Measurements from ENCODE around the gene TRAPPC2L. TPM values are rescaled to one million over a fixed set of nuclear protein-coding genes. Genes with fewer than 3 reads are reported as not detected.

The TRAPPC2L gene
- total and polyA plus RNA-seq, 2 of the 13 experiments (the other 11 are each of a cell fraction or from before 2014, with no cell fraction given) = 96.3 to 107 TPM

DNA sequence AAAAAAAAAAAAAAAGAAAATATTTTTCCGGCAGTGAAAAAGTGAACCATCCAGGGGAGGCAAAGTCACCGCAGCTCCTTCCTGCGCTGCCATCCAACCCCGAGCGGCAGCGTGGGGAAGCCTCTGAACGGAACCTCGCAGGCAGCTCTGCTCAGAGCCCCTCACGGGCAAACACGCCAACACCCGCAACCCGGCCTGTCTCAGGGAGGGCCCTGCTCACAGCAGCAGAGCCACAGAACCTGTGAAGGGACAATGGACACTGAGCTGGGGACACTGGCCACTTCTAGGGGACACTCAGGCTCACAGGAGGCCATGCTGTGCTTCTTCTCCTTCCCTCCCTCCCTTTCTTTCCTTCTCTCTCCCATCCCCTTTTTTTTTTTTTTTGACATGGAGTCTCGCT is 23.8 kb upstream of the TRAPPC2L start:
- H3K4me2 ChIP-seq (ENCODE audit: low read depth, low read length) = no peak overlapping the region
- TF ChIP-seq ZNF879 (CRISPR knock-in tag; IDR thresholded peaks at IDR 0.05) = no peak
- no peak for TF ChIP-seq ZNF891 (CRISPR knock-in tag; IDR thresholded peaks at IDR 0.05)
- TF ChIP-seq ZNF768 (CRISPR knock-in tag; IDR thresholded peaks at IDR 0.05) = no peak
- TF ChIP-seq BRD4 (CRISPR knock-in tag; IDR thresholded peaks at IDR 0.05) = no peak
- no peak for TF ChIP-seq POLR2AphosphoS5 (IDR thresholded peaks at IDR 0.05; ENCODE audit: low read depth, low read length)
- TF ChIP-seq, protein P1, sequence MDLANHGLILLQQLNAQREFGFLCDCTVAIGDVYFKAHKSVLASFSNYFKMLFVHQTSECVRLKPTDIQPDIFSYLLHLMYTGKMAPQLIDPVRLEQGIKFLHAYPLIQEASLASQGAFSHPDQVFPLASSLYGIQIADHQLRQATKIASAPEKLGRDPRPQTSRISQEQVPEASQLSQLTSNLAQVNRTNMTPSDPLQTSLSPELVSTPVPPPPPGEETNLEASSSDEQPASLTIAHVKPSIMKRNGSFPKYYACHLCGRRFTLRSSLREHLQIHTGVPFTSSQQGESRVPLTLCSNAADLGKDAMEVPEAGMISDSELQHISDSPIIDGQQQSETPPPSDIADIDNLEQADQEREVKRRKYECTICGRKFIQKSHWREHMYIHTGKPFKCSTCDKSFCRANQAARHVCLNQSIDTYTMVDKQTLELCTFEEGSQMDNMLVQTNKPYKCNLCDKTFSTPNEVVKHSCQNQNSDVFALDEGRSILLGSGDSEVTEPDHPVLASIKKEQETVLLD (CRISPR knock-in tag; IDR thresholded peaks at IDR 0.05; ENCODE audit: low read depth) = no peak
- no peak for TF ChIP-seq ZFX (CRISPR knock-in tag; IDR thresholded peaks at IDR 0.05; ENCODE audit: low read depth)
- TF ChIP-seq, protein P2, sequence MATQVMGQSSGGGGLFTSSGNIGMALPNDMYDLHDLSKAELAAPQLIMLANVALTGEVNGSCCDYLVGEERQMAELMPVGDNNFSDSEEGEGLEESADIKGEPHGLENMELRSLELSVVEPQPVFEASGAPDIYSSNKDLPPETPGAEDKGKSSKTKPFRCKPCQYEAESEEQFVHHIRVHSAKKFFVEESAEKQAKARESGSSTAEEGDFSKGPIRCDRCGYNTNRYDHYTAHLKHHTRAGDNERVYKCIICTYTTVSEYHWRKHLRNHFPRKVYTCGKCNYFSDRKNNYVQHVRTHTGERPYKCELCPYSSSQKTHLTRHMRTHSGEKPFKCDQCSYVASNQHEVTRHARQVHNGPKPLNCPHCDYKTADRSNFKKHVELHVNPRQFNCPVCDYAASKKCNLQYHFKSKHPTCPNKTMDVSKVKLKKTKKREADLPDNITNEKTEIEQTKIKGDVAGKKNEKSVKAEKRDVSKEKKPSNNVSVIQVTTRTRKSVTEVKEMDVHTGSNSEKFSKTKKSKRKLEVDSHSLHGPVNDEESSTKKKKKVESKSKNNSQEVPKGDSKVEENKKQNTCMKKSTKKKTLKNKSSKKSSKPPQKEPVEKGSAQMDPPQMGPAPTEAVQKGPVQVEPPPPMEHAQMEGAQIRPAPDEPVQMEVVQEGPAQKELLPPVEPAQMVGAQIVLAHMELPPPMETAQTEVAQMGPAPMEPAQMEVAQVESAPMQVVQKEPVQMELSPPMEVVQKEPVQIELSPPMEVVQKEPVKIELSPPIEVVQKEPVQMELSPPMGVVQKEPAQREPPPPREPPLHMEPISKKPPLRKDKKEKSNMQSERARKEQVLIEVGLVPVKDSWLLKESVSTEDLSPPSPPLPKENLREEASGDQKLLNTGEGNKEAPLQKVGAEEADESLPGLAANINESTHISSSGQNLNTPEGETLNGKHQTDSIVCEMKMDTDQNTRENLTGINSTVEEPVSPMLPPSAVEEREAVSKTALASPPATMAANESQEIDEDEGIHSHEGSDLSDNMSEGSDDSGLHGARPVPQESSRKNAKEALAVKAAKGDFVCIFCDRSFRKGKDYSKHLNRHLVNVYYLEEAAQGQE (IDR thresholded peaks at IDR 0.05; ENCODE audit: borderline replicate concordance in 1 of 2, low read depth in 1 of 2, low read length in 2 of 2) = no peak
- TF ChIP-seq LCORL (IDR thresholded peaks at IDR 0.05) = no peak
- no peak for TF ChIP-seq LCORL (CRISPR knock-in tag; IDR thresholded peaks at IDR 0.05)
- TF ChIP-seq FLYWCH1 (CRISPR knock-in tag; IDR thresholded peaks at IDR 0.05) = no peak
- no peak for TF ChIP-seq RXRB (CRISPR knock-in tag; IDR thresholded peaks at IDR 0.05; ENCODE audit: borderline replicate concordance)
- no peak for TF ChIP-seq ZNF704 (CRISPR knock-in tag; IDR thresholded peaks at IDR 0.05; ENCODE audit: borderline replicate concordance)
- TF ChIP-seq PLSCR1 (CRISPR knock-in tag; IDR thresholded peaks at IDR 0.05; ENCODE audit: borderline replicate concordance) = no peak
- TF ChIP-seq ZNF24 (IDR thresholded peaks at IDR 0.05) = no peak
- TF ChIP-seq ZNF589 (CRISPR knock-in tag; conservative IDR thresholded peaks at IDR 0.05) = no peak
- TF ChIP-seq SIN3A (IDR thresholded peaks at IDR 0.05; ENCODE audit: borderline replicate concordance, low read depth, low read length) = no peak
- H3K36me3 ChIP-seq (replicated peaks in 1 of 2; ENCODE audit: control insufficient read depth in 1 of 2, insufficient read depth in 2 of 2, low read length in 2 of 2) = no peaks in the 10 kb centered on the region
- H3K27ac ChIP-seq (ENCODE audit: extremely low read length, insufficient read depth, low read length) = no peak overlapping the region
- ChIA-PET POLR2A (no interaction called here), CTCF (ENCODE audit: low intra/inter-chr PET ratio, low total read pairs) (no interaction called here)
- H3K9ac ChIP-seq (ENCODE audit: insufficient read depth, low read depth, low read length) = no peak overlapping the region
- intact Hi-C loops (cut with micrococcal nuclease; ENCODE audit: unreplicated experiment) = no loop called here
- no peak overlapping the region for H2AFZ ChIP-seq (ENCODE audit: low read length)
- no peak overlapping the region for H3K4me3 ChIP-seq (replicated peaks in 1 of 3; ENCODE audit: insufficient read depth in 1 of 3, low read depth in 2 of 3, low read length in 3 of 3)
- H3K79me2 ChIP-seq (ENCODE audit: insufficient read depth, low read length) = no peaks in the 10 kb centered on the region
- ATAC-seq (no peak), DNase-seq (ENCODE audit: low spot score) (no peak), FAIRE-seq (no peak)
- H3K9me3 ChIP-seq (ENCODE audit: low read length) = no peaks in the 10 kb centered on the region
- 85% methylated on average over 13 of the region's 13 CpGs for WGBS (ENCODE audit: low lambda C conversion rate)
- H3K4me1 ChIP-seq (ENCODE audit: insufficient read depth, low read length) = 0 out of 2 replicates have a peak, but pooled peaks cover 7% of the 10 kb centered on the region
- no peaks in the 10 kb centered on the region for H4K20me1 ChIP-seq (ENCODE audit: insufficient read depth, low read length)
- H3K27me3 ChIP-seq (ENCODE audit: control insufficient read depth in 1 of 2, insufficient read depth in 2 of 2, low read length in 2 of 2) = no peaks in the 10 kb centered on the region
- BruUV-seq (replicated peaks) = no TSS peak
- in situ Hi-C loops (cut with HindIII; ENCODE audit: extremely low pct_ligation_motif_present, low pct_unique_long_range_greater_than_20kb) = no loop called here

All from HepG2 (cell line).